Activated CD8-positive, alpha-beta T cell treated with anti-CD3 and anti-CD28 coated beads for 36 hours (primary cell): Measurements from ENCODE around the gene RRBP1. TPM values are rescaled to one million over a fixed set of nuclear protein-coding genes. Genes with fewer than 3 reads are reported as not detected.

Experiments
- ATAC-seq: fragments of 200-7000 bp; cut with Tn5 transposase; one replicate; pipeline ENCODE4 v1.10.0; 2021; ENCODE audit warnings: mild to moderate bottlenecking, moderate library complexity
- CTCF ChIA-PET: fragments of 350-600 bp; sonication (Branson Sonifier 250); formaldehyde crosslinking; loops from one replicate; lab custom pipeline; 2021; ENCODE audit warnings: antibody characterized with exemption; lab: Charles Lee
- POLR2A ChIA-PET: fragments of 350-600 bp; sonication (Branson Sonifier 250); formaldehyde crosslinking; loops from one replicate; lab custom pipeline; 2021; ENCODE audit warnings: antibody characterized with exemption; lab: Charles Lee
- DNase-seq: peaks from one replicate; pipeline ENCODE4 v3.0.0-alpha.2; 2020
- H3K27ac Mint-ChIP-seq: one replicate; pipeline ENCODE4 v1.8.0; 2021; ENCODE audit warnings: mild to moderate bottlenecking, mixed read lengths
- H3K27me3 Mint-ChIP-seq: one replicate; pipeline ENCODE4 v1.8.0; 2021; ENCODE audit warnings: mixed read lengths
- H3K36me3 Mint-ChIP-seq: one replicate; pipeline ENCODE4 v1.8.0; 2021; ENCODE audit warnings: low read depth, mixed read lengths
- H3K4me1 Mint-ChIP-seq: one replicate; pipeline ENCODE4 v1.8.0; 2021; ENCODE audit warnings: low read depth, mixed read lengths
- H3K4me3 Mint-ChIP-seq: one replicate; pipeline ENCODE4 v1.8.0; 2021; ENCODE audit warnings: mild to moderate bottlenecking, moderate library complexity, mixed read lengths
- H3K9me3 Mint-ChIP-seq: one replicate; pipeline ENCODE4 v1.8.0; 2021; ENCODE audit warnings: mixed read lengths
- intact Hi-C: fragments of 100-400 bp; cut with micrococcal nuclease; formaldehyde crosslinking; loops from one replicate; pipeline ENCODE4 v1.10.0; 2022
- total RNA-seq, 2 experiments: library from RNA; stranded (reverse); gene quantifications; one replicate each; pipeline ENCODE4 v1.2.3, GENCODE V29; 2021
- TF ChIP-seq, protein P1 (sequence below): fragments of 200-600 bp; IDR thresholded peaks from one replicate; pipeline ENCODE4 v1.8.0; 2022; ENCODE audit warnings: antibody characterized with exemption, mild to moderate bottlenecking

The RRBP1 gene
- total RNA-seq, 2 experiments from 2014 or later, result 35.2 to 35.9 TPM

DNA sequence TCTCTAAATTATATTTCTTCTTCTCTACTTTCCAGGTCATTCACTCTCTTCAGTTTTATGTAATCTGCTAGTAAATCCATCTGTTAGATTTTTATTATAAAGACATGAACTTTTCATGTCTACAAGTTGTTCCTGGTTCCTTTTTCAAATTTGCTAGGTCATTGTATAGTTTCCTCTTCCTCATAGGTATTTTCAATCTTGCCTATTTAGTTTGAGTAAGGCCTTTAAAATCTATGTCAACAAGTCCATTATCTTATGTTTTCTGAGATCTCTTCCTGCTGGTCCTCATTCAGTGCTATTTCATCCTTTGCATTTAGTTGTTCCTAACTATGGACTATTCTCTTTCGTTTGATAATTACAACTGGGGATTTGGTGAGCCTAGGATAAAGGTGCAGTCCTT, 11.0 kb downstream of the RRBP1 start:
- no peaks in the 10 kb centered on the region for H3K9me3 Mint-ChIP-seq
- ChIA-PET POLR2A (no interaction called here), CTCF (no interaction called here)
- TF ChIP-seq, protein P1, sequence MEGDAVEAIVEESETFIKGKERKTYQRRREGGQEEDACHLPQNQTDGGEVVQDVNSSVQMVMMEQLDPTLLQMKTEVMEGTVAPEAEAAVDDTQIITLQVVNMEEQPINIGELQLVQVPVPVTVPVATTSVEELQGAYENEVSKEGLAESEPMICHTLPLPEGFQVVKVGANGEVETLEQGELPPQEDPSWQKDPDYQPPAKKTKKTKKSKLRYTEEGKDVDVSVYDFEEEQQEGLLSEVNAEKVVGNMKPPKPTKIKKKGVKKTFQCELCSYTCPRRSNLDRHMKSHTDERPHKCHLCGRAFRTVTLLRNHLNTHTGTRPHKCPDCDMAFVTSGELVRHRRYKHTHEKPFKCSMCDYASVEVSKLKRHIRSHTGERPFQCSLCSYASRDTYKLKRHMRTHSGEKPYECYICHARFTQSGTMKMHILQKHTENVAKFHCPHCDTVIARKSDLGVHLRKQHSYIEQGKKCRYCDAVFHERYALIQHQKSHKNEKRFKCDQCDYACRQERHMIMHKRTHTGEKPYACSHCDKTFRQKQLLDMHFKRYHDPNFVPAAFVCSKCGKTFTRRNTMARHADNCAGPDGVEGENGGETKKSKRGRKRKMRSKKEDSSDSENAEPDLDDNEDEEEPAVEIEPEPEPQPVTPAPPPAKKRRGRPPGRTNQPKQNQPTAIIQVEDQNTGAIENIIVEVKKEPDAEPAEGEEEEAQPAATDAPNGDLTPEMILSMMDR, result no peak
- H3K4me3 Mint-ChIP-seq, result no peak overlapping the region
- ATAC-seq, result no peak
- peaks cover 3% of the 10 kb centered on the region for H3K36me3 Mint-ChIP-seq
- no peak overlapping the region for H3K27ac Mint-ChIP-seq
- DNase-seq, result no peak
- H3K4me1 Mint-ChIP-seq, result peaks cover 23% of the 10 kb centered on the region
- intact Hi-C loops, result no loop called here
- H3K27me3 Mint-ChIP-seq, result no peaks in the 10 kb centered on the region

DNA sequence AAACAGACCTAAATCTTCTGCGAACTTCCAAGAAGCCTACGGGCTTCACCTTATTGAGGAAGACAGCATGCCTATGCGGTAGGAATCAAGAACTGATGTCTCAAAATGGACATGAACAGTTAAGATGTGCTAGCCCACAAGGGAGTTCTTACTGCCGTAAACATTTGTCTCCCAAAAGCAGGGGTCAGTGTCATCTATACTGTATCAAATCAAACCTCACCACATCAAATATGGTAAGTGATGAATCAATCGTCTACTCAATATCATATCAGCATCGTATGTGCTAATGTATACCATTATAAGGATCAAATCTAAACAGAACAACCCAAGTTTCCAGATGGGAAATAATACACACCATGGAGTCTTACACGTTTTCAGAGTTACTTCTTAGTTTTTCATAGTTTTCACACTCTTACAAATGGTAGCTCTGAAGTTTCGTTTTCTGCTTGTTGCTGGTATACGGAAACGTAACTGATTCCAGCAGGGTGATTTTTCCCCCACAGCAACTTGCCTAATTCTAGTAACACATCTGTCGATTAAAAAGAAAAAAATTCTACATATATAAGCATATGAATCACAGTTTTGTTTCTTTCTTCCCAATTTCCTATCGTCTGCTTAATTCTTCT, 12.6 kb downstream of the RRBP1 start:
- ATAC-seq (no peak), DNase-seq (no peak)
- Mint-ChIP-seq H3K4me1 (peaks cover 37% of the 10 kb centered on the region), H3K27me3 (no peaks in the 10 kb centered on the region), H3K9me3 (no peaks in the 10 kb centered on the region), H3K27ac (no peak overlapping the region), H3K36me3 (peaks cover 3% of the 10 kb centered on the region), H3K4me3 (no peak overlapping the region)
- intact Hi-C loops, result no loop called here
- CTCF ChIA-PET, result no interaction called here
- TF ChIP-seq, protein P1, result no peak
- POLR2A ChIA-PET, result no interaction called here

DNA sequence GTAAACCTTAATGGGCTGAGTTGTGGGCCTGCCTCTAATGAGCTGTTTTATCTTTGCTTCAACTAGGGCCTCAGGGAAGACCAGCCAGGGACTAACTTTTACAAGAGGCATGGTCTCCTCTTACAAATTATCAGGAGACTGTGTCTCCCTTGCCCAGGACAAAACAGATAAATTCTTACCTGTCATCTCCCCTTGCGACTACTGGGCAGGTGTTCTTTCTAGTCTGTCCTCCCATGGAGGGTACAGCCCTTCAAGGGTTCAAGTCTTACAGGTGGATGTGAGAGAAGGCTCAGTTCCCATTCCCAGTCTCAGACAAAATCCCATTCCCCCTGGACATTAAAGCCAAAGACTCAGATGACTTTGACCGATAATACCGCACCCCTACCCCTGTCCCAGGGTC, 13.6 kb downstream of the RRBP1 start:
- H3K27me3 Mint-ChIP-seq, result no peaks in the 10 kb centered on the region
- H3K4me3 Mint-ChIP-seq, result no peak overlapping the region
- no peaks in the 10 kb centered on the region for H3K9me3 Mint-ChIP-seq
- peak overlapping the region; percentile 31 for H3K27ac Mint-ChIP-seq
- ChIA-PET POLR2A (no interaction called here), CTCF (interaction anchor here (6.6 kb wide), 1 partner anchor 12 kb away, joined by 65 read pairs; the partner anchor contains the start of gene RRBP1)
- ATAC-seq (no peak), DNase-seq (no peak)
- TF ChIP-seq, protein P1, result no peak
- intact Hi-C loops, result no loop called here
- H3K4me1 Mint-ChIP-seq, result peaks cover 44% of the 10 kb centered on the region
- H3K36me3 Mint-ChIP-seq, result peaks cover 5% of the 10 kb centered on the region

DNA sequence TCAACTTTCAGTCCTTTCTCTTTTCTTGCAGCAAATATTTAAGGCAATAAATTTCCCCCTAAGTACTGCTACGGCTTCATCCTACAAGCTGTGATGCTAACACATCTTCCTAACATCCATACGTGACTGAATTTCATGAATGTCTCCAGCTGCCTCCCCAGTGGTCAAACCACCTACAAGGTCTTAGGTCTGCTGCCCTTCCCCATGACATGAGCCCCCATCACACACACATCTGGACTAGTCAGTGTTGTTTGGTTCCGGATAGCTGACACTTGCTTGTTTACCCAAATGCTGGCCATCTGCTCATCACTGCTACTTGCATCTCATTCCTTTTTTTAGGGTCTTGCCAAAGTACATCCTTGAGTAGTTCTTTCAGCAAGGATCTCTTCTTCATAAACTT, 14.6 kb downstream of the RRBP1 start:
- ATAC-seq (no peak), DNase-seq (no peak)
- ChIA-PET POLR2A (interaction anchor here (1.4 kb wide), 1 partner anchor 13 kb away, joined by 4 read pairs; no protein-coding TSS in a partner anchor), CTCF (interaction anchor here (1.0 to 6.6 kb wide), 3 partner anchors 13 to 329 kb away, joined by 3 to 65 read pairs (median 4); partner anchors contain the start of gene RRBP1)
- peaks cover 2% of the 10 kb centered on the region for H3K36me3 Mint-ChIP-seq
- H3K9me3 Mint-ChIP-seq, result no peaks in the 10 kb centered on the region
- H3K4me3 Mint-ChIP-seq, result no peak overlapping the region
- H3K27ac Mint-ChIP-seq, result no peak overlapping the region
- TF ChIP-seq, protein P1, result no peak
- H3K4me1 Mint-ChIP-seq, result peaks cover 48% of the 10 kb centered on the region
- no peaks in the 10 kb centered on the region for H3K27me3 Mint-ChIP-seq
- intact Hi-C loops, result no loop called here

DNA sequence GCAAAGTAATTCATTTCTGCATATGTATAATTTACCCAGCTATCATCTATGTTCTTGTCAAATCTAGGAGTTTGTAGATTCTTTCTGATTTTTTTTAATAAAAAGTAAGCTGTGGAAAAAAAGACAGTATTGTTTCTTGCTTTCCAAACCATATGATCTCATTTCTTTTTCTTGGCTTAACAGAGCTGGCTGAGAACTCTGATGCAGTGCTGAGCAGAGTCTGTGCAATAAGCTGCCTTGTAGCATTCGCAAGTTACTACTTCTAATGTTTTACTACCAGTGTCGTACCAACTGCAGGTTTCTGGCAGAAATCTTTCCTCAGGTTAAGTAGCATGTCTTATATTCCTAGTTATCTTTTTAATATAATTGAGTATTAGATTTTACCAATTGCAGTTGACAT, 15.6 kb downstream of the RRBP1 start:
- ChIA-PET POLR2A (interaction anchor here (0.5 to 1.4 kb wide), 2 partner anchors 14 to 23 kb away, joined by 3 to 4 read pairs; no protein-coding TSS in a partner anchor), CTCF (interaction anchor here (1.2 to 6.6 kb wide), 3 partner anchors 14 to 330 kb away, joined by 3 to 65 read pairs (median 4); partner anchors contain the start of genes DSTN and RRBP1)
- DNase-seq (no peak), ATAC-seq (no peak)
- H3K4me1 Mint-ChIP-seq, result peaks cover 55% of the 10 kb centered on the region
- no peaks in the 10 kb centered on the region for H3K9me3 Mint-ChIP-seq
- intact Hi-C loops, result no loop called here
- H3K36me3 Mint-ChIP-seq, result peaks cover 2% of the 10 kb centered on the region
- no peak overlapping the region for H3K27ac Mint-ChIP-seq
- TF ChIP-seq, protein P1, result no peak
- no peaks in the 10 kb centered on the region for H3K27me3 Mint-ChIP-seq
- H3K4me3 Mint-ChIP-seq, result no peak overlapping the region
